HG03097 (cell line): ENCODE results near the gene MYT1.
"Not testable (repeated sequence)": the region's sequence is repeated elsewhere in the genome, so short reads cannot be mapped to it uniquely, and the experiment has no call there.

ENCODE experiments used
- ATAC-seq: cut with Tn5 transposase; IDR thresholded peaks from one replicate; pipeline ENCODE4 v1.9.1; 2021; ENCODE audit not compliant: unreplicated experiment, low FRiP score

The MYT1 gene

GRCh38 chr20:64166721-64167615 lies 2.7 kb downstream of the MYT1 start:
- ATAC-seq = no peak

GRCh38 chr20:64167676-64168075 lies 3.4 kb downstream of the MYT1 start:
- no peak for ATAC-seq

GRCh38 chr20:64168381-64169090 lies 4.3 kb downstream of the MYT1 start:
- no peak for ATAC-seq

GRCh38 chr20:64169091-64169560 lies 4.9 kb downstream of the MYT1 start:
- no peak for ATAC-seq

GRCh38 chr20:64171211-64171610 lies 7.0 kb downstream of the MYT1 start:
- ATAC-seq = no peak

- no peak for ATAC-seq
These were observed 8.9 kb downstream of the MYT1 start for GRCh38 chr20:64173116-64173515.

GRCh38 chr20:64176551-64176950 lies 12.3 kb downstream of the MYT1 start:
- ATAC-seq = no peak

- ATAC-seq = no peak
These were observed 12.7 kb downstream of the MYT1 start for GRCh38 chr20:64176971-64177370.

GRCh38 chr20:64177384-64177783 lies 13.1 kb downstream of the MYT1 start:
- no peak for ATAC-seq

GRCh38 chr20:64177787-64178186 lies 13.5 kb downstream of the MYT1 start:
- ATAC-seq = no peak

GRCh38 chr20:64178925-64179324 lies 14.7 kb downstream of the MYT1 start:
- not testable (repeated sequence) for ATAC-seq

- no peak for ATAC-seq
These were observed 15.6 kb downstream of the MYT1 start for GRCh38 chr20:64179805-64180204.

GRCh38 chr20:64180673-64181072 lies 16.4 kb downstream of the MYT1 start:
- no peak for ATAC-seq

GRCh38 chr20:64181391-64181790 lies 17.1 kb downstream of the MYT1 start:
- no peak for ATAC-seq

- ATAC-seq = no peak
These were observed 18.1 kb downstream of the MYT1 start for GRCh38 chr20:64182146-64182865.

GRCh38 chr20:64183313-64183712 lies 19.1 kb downstream of the MYT1 start:
- ATAC-seq = no peak

- ATAC-seq = no peak
These were observed 20.5 kb downstream of the MYT1 start for GRCh38 chr20:64184795-64185194.

GRCh38 chr20:64185276-64185900 lies 21.1 kb downstream of the MYT1 start:
- no peak for ATAC-seq

- ATAC-seq = no peak
These were observed 21.9 kb downstream of the MYT1 start for GRCh38 chr20:64186071-64186598.

GRCh38 chr20:64187213-64187612 lies 23.0 kb downstream of the MYT1 start:
- not testable (repeated sequence) for ATAC-seq
